Thymus (tissue), 11 donors: ENCODE results near the gene GPSM1. TPM values are rescaled to one million over a fixed set of nuclear protein-coding genes. Genes with fewer than 3 reads are reported as not detected.

Experiments used
- DNase-seq, 9 donors: peaks; one replicate each; pipeline ENCODE4 v3.0.0-alpha.2; 2013; ENCODE audit warnings: low spot score in 9 of 9, low read depth in 6 of 9, missing footprints in 1 of 9
- H3K27ac ChIP-seq, 2 donors: one replicate each; pipeline ENCODE4 v1.5.1; 2013; ENCODE audit warnings: control low read depth in 1 of 2, low read depth in 1 of 2, low read length in 1 of 2, mild to moderate bottlenecking in 1 of 2, moderate library complexity in 1 of 2
- H3K27me3 ChIP-seq, 2 donors: one replicate each; pipeline ENCODE4 v1.5.1; 2013; ENCODE audit warnings: low read length in 1 of 2; ENCODE audit not compliant: control insufficient read depth in 2 of 2, insufficient read depth in 1 of 2
- H3K36me3 ChIP-seq, 2 donors: one replicate each; pipeline ENCODE4 v1.5.1; 2013; ENCODE audit warnings: low read length in 1 of 2, mild to moderate bottlenecking in 1 of 2, moderate library complexity in 1 of 2; ENCODE audit not compliant: control insufficient read depth in 2 of 2, insufficient read depth in 2 of 2
- H3K4me1 ChIP-seq, 2 donors: one replicate each; pipeline ENCODE4 v1.5.1; 2013; ENCODE audit warnings: low read length in 2 of 2; ENCODE audit not compliant: control insufficient read depth in 2 of 2, insufficient read depth in 2 of 2
- H3K4me3 ChIP-seq, 2 donors: one replicate each; pipeline ENCODE4 v1.5.1; 2013; ENCODE audit warnings: low read length in 2 of 2, control low read depth in 1 of 2, mild to moderate bottlenecking in 1 of 2
- H3K9me3 ChIP-seq, 2 donors: one replicate each; pipeline ENCODE4 v1.5.1; 2013; ENCODE audit warnings: low read length in 1 of 2, mild to moderate bottlenecking in 1 of 2; ENCODE audit not compliant: control insufficient read depth in 2 of 2, insufficient read depth in 1 of 2
- WGBS: extraction: QIAGEN DNeasy Blood & Tissue Kit; methylation state at CpG from one replicate; pipeline ENCODE4 v1.1.7; 2013; 5-methylcytosine and 5-hydroxymethylcytosine counted together
- polyA plus RNA-seq: library from polyadenylated mRNA; stranded (reverse); fragments of 200-250 nt; gene quantifications from one replicate; pipeline ENCODE4 v1.2.3, GENCODE V29; 2013
- total RNA-seq: library from RNA; stranded (reverse); fragments of 120-200 nt; gene quantifications from one replicate; pipeline ENCODE4 v1.2.4, GENCODE V29; 2013
- donor health status: healthy.

The GPSM1 gene
- total and polyA plus RNA-seq, 2 donors, result 6.1 to 13.1 TPM

DNA sequence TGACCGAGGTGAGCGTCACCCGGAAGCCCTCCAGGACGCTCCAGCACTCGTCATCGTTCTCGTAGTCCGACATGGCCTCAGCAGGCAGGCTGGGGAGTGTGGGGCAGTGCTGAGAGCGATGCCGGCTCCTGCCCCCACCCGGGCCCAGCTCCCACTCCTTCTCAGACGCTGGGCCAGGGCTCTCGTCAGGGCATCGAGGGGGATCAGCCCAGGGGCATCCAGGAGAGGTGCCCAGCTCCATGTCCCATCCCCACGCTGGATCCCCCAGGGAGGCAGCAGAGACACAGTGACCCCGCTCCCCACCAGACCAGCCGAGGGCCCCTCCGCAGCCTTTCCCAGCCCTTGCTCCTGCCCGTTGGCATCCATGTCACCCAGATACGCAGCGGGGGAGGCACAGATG, 44.7 kb downstream of the GPSM1 start:
- no peak overlapping the region for H3K4me3 ChIP-seq
- DNase-seq, result no peak
- 96% methylated on average over 21 of the region's 21 CpGs for WGBS

DNA sequence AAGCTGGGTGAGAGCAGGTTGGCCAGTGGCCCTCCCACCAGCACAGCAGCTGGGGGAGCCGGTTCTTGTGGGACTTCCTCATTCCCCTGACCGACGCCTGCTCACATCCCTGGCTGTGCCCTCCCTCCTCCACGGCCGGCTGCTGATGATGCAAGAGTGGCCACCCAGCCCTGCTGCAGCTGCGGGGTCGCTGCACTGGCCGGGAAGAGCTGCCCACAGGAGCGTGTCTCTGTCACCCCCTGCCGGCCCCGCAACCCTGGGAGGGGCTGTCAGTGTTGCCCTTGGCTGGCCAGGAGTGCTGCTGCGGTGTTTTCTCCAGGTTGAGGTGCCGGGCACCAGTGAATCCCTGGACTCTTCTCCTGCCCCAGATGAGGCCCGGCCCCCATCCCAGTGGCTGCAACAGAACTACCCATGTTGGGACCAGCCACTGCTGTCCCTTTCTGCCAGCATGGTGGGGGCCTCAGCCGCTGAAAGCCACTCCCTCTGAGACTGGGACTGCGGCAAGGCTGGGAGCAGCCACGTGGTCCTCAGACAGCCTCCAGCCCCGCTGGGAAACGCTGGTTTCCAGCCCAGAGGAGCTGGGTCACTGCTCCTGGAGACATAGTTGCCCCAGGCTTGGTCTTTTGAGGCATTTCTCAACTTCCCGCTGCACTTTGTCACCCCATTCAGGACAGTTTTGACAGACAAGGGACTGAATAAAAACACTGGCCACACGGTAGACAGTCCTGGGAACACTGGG, 45.4 kb downstream of the GPSM1 start:
- Histone ChIP-seq H3K27ac (no peak overlapping the region), H3K9me3 (no peaks in the 10 kb centered on the region), H3K36me3 (no peaks in the 10 kb centered on the region), H3K27me3 (peaks cover 0 to 27% of the 10 kb centered on the region in 2 donors), H3K4me3 (no peak overlapping the region), H3K4me1 (peaks cover 0 to 10% of the 10 kb centered on the region in 2 donors)
- DNase-seq, result no peak
- WGBS, result 9% methylated on average over 21 of the region's 21 CpGs

More for the DNA sequence above, 44.7 kb downstream of the GPSM1 start:
- H3K9me3 ChIP-seq, result no peaks in the 10 kb centered on the region
- peaks cover 0 to 27% of the 10 kb centered on the region in 2 donors for H3K27me3 ChIP-seq
- H3K4me1 ChIP-seq, result peaks cover 0 to 10% of the 10 kb centered on the region in 2 donors
- no peak overlapping the region for H3K27ac ChIP-seq
- no peaks in the 10 kb centered on the region for H3K36me3 ChIP-seq

DNA sequence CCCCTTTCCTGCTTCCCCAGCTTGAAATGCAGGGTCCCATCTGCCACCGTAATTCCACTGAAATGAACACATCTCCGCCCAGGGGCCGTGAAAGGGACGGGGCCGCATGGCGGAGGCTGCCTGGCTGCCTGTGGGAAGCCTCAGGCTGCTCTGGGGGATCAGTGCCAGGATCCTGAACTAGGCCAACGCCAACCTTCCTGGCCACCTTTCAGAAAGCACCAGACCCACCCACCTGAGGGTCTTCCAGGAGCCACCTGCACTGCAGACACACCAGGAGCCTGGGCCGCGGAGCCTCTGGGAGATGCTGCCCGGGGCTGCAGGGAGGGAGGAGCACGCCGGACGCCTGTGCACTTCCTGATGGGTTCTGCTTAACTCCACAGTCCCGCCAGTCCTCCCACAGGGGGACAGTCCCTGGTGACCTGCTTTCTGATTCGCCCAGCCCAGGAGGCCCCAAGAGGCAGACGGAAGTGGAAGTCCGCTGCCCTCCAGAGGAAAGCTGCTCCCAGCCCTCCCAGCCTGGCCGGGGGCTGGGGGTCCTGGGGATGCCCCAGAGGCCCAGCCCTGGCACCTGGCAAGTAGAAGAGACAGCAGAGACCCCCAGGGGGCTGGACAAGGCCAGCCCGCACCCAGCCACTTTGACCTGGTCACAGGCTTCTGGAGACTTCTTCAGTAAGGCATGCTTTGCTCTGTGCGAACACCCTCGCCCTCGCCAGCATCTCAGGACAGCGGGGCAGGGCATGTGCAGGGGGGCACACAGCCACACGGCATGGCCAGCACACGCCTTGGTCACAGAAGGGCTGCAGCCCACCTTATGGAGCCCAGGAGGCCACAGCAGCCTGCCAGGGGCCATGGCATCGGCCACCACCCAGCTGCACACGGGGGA, 46.2 kb downstream of the GPSM1 start, which contains the start of gene CARD9:
CARD9 (minus strand) TSS at position 370 of the 883 bp plus-strand sequence. CDS start 1,591 bp downstream, outside the sequence.
- 69% methylated on average over 27 of the region's 27 CpGs for WGBS
- H3K4me3 ChIP-seq, result no peak within 1 kb of the TSS
- DNase-seq, result no peak
- H3K27me3 ChIP-seq, result peaks cover 0 to 27% of the 10 kb centered on the region in 2 donors
- H3K4me1 ChIP-seq, result peaks cover 0 to 10% of the 10 kb centered on the region in 2 donors
- no peak within 1 kb of the TSS for H3K27ac ChIP-seq
- H3K36me3 ChIP-seq, result peaks cover 0 to 6% of the 10 kb centered on the region in 2 donors
- no peaks in the 10 kb centered on the region for H3K9me3 ChIP-seq

DNA sequence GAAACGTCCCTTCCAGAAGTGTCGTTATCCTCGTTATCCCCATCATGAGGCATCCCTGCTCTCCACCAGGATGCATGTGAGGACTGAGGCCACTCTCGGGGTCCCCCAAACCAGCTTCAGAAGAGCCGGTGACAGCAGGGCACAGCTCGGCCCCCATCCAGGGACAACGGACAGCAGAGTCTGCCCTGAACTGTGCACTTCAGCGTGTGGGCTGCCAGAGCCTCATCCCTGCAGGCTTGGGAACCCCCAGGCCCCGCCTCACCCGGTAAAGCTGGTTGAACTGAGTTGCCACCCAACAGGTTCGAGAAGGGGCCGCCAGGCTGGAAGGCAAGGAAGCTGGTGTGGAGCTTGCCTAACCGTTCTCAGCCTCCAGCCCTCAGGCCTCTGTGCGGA, 46.8 kb downstream of the GPSM1 start:
- 98% methylated on average over 14 of the region's 14 CpGs for WGBS
- no peak for DNase-seq
- H3K4me3 ChIP-seq, result no peak overlapping the region
- H3K4me1 ChIP-seq, result peaks cover 0 to 10% of the 10 kb centered on the region in 2 donors
- no peaks in the 10 kb centered on the region for H3K9me3 ChIP-seq
- peaks cover 0 to 27% of the 10 kb centered on the region in 2 donors for H3K27me3 ChIP-seq
- peaks cover 5 to 12% of the 10 kb centered on the region in 2 donors for H3K36me3 ChIP-seq
- no peak overlapping the region for H3K27ac ChIP-seq

DNA sequence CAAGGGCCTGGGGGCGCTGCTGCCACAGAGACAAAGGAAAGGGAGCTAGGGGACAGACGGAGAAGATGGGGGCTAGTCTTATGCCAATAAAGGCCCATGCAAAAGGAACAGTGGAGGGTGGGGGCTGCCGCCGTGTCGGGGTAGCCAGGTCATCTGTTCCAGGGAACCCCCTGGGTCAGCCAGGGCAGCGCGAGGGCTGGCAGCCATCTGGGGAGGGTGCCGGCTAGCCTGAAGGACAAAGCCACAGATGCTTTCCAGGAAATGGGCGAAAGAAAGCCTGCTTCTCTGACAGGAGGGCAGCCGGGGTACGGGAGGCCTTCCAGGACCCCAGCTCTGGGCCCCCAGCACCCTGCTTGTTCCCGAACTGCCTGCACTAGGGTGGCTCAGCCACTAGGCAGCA, 47.8 kb downstream of the GPSM1 start:
- Histone ChIP-seq H3K4me3 (no peak overlapping the region), H3K27me3 (peaks cover 0 to 27% of the 10 kb centered on the region in 2 donors), H3K27ac (no peak overlapping the region), H3K4me1 (peaks cover 0 to 10% of the 10 kb centered on the region in 2 donors), H3K36me3 (peaks cover 14 to 21% of the 10 kb centered on the region in 2 donors), H3K9me3 (no peaks in the 10 kb centered on the region)
- WGBS, result 95% methylated on average over 12 of the region's 12 CpGs
- DNase-seq, result no peak

DNA sequence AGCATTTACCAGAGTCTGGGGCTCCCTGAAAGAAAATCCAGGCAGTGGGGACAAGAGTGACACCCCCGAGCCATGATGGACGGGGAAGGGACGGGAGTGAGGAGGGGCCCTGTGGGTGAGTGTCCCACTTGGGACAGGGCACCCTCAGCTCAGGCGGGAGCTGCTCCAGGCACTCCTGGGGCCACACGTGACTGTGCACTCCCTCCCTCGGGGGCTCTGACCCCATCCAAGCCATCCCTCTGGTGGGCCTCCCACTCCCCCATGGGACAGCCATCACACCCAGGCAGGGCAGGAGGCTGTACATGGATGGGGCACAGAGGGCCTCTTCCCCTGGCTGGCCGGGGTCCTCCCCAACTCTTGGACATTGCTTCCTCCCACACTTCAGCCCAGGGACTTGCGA, 49.1 kb downstream of the GPSM1 start:
- Histone ChIP-seq H3K36me3 (peaks cover 22 to 31% of the 10 kb centered on the region in 2 donors), H3K27me3 (peaks cover 0 to 27% of the 10 kb centered on the region in 2 donors), H3K9me3 (no peaks in the 10 kb centered on the region), H3K4me1 (peaks cover 0 to 10% of the 10 kb centered on the region in 2 donors), H3K27ac (no peak overlapping the region), H3K4me3 (no peak overlapping the region)
- no peak for DNase-seq
- 94% methylated on average over 8 of the region's 8 CpGs for WGBS

DNA sequence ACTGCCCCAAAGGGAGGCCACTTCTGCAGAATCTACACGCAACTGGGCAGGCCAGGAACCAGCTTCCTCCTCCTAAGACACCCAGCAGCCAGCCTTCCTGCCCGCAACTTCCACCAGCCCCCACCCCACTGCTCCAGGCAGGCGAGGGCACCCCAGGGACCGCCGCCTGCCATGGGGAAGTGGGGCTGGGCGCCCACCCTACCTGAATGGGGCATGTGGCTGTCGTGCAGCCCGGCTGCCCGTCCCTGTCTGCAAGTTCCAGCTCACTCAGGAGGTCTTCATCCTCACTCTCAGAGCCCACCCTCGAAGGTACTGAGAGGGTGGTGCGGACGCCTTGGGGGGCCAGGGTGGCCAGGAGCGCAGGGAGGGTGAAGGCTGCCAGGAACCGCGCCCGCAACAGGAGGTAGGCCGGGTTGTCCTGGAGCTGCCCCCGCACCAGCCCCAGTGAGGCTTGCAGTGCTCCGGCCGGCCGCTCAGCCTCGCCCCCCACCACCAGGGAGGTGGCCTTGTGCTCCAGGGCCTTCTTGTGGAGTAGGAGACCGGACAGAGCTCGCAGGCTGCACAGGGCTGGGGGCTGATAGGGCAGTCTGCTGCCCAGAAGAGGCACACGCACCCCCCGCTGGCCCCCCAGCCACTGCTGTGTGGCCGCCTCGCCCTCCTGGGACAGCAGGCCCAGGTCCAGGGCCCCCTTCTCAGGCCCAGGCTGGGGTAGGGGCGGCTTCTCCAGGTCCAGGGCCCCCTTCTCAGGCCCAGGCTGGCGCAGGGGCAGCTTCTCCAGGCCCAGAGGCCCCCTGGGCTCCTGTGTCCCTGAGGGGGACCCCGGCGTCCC, 50.2 kb downstream of the GPSM1 start:
- Histone ChIP-seq H3K4me1 (peaks cover 0 to 7% of the 10 kb centered on the region in 2 donors), H3K27ac (no peak overlapping the region), H3K9me3 (no peaks in the 10 kb centered on the region), H3K27me3 (peaks cover 0 to 17% of the 10 kb centered on the region in 2 donors), H3K36me3 (peaks cover 29 to 42% of the 10 kb centered on the region in 2 donors), H3K4me3 (no peak overlapping the region)
- 96% methylated on average over 32 of the region's 32 CpGs for WGBS
- no peak for DNase-seq

DNA sequence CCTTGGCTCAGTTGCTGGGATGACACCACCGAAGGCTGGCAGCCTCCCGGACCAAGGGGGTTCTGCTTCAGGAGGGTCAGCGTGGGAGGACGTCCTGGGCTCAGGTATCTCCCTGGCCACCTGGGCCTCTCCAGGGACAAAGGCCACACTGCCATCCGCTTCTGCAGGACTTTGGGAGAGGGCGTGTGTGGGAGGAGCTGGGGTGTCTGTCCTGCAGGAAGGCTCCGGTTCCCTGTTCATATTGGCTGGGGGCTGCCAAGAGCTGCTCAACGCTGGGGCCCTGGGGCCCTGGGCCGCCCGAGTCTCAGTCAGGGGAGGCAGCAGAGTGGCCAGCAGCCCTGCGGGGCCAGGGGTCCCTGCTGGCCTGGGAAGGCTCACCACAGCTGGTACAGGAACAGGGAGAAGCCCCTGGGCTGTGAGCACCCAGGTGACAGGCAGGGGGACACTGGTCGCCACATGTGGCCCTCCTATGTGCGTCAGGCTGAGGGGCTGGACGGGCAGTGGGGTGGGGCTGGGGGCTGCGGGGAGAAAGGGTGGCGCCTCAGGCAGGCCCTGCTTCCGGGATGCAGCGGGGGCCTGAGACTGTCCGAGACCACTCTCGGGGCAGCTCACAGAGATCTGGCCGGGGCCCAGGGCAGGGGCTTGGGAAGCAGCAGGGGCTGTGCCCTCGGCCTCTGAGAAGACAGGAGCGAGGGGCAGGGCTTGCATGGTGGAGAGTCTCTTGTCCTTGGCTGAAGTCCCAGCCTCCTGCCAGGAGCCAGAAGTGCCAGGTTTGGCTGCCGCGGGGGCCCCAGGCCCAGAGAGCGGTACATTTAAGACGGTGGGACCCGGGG, 51.0 kb downstream of the GPSM1 start:
- no peak overlapping the region for H3K4me3 ChIP-seq
- H3K36me3 ChIP-seq, result peaks cover 38 to 50% of the 10 kb centered on the region in 2 donors
- H3K4me1 ChIP-seq, result no peaks in the 10 kb centered on the region
- no peak overlapping the region for H3K27ac ChIP-seq
- no peaks in the 10 kb centered on the region for H3K9me3 ChIP-seq
- H3K27me3 ChIP-seq, result peaks cover 0 to 9% of the 10 kb centered on the region in 2 donors
- DNase-seq, result no peak
- WGBS, result 95% methylated on average over 28 of the region's 28 CpGs
